ENCODE results near the gene LSG1. TPM values are rescaled to one million over a fixed set of nuclear protein-coding genes. Genes with fewer than 3 reads are reported as not detected.

Gene LSG1
- polyA plus RNA-seq, 1 donor from 2014 or later = 35.5 TPM

- TF ChIP-seq EZH2 (IDR thresholded peaks at IDR 0.05; ENCODE audit: borderline replicate concordance, insufficient read depth, low read length, poor library complexity, severe bottlenecking) (no peak), MXI1 (conservative IDR thresholded peaks at IDR 0.05; ENCODE audit: poor library complexity, severe bottlenecking) (no peak), POLR2AphosphoS5 (IDR thresholded peaks at IDR 0.05) (no peak), REST (IDR thresholded peaks at IDR 0.05; ENCODE audit: borderline replicate concordance) (no peak), EP300 (conservative IDR thresholded peaks at IDR 0.05; ENCODE audit: poor library complexity, severe bottlenecking) (no peak)
- H2AFZ ChIP-seq (ENCODE audit: low read depth, low read length) = no peak overlapping the region
- no peaks in the 10 kb centered on the region for H3K79me2 ChIP-seq (replicated peaks; ENCODE audit: insufficient read depth, low read length)
- no peaks in the 10 kb centered on the region for H3K9me2 ChIP-seq (ENCODE audit: insufficient read depth, low read length)
- no peak overlapping the region for H3K4me2 ChIP-seq (ENCODE audit: low read length)
- no peak overlapping the region for H3K27ac ChIP-seq (ENCODE audit: low read length)
- H3F3A ChIP-seq (ENCODE audit: insufficient read depth, low read length, poor library complexity, severe bottlenecking) = no peaks in the 10 kb centered on the region
- H3K9ac ChIP-seq (ENCODE audit: low read length) = no peak overlapping the region
- no peaks in the 10 kb centered on the region for H3K9me3 ChIP-seq (ENCODE audit: low read length)
- no peaks in the 10 kb centered on the region for H3K36me3 ChIP-seq (ENCODE audit: insufficient read depth, low read length)
- H3K4me3 ChIP-seq (ENCODE audit: low read length) = no peak overlapping the region
- no peaks in the 10 kb centered on the region for H3K27me3 ChIP-seq (ENCODE audit: insufficient read depth, low read depth, low read length)
- H4K20me1 ChIP-seq (ENCODE audit: insufficient read depth) = no peaks in the 10 kb centered on the region
Measured at GRCh38 chr3:194621947-194622346, 50.0 kb downstream of the LSG1 start.

- no peak for TF ChIP-seq EZH2 (IDR thresholded peaks at IDR 0.05; ENCODE audit: borderline replicate concordance, insufficient read depth, low read length, poor library complexity, severe bottlenecking)
- TF ChIP-seq REST (IDR thresholded peaks at IDR 0.05; ENCODE audit: borderline replicate concordance) = no peak
- TF ChIP-seq RAD21 (conservative IDR thresholded peaks at IDR 0.05) = no peak
- no peak for TF ChIP-seq EP300 (conservative IDR thresholded peaks at IDR 0.05; ENCODE audit: poor library complexity, severe bottlenecking)
- TF ChIP-seq TAF1 (IDR thresholded peaks at IDR 0.05; ENCODE audit: low read depth) = no peak
- TF ChIP-seq SMC3 (conservative IDR thresholded peaks at IDR 0.05; ENCODE audit: poor library complexity) = no peak
- TF ChIP-seq POLR2AphosphoS5 (IDR thresholded peaks at IDR 0.05) = no peak
- no peak for TF ChIP-seq MXI1 (conservative IDR thresholded peaks at IDR 0.05; ENCODE audit: poor library complexity, severe bottlenecking)
- no peak for TF ChIP-seq CTCF (IDR thresholded peaks at IDR 0.05; ENCODE audit: poor library complexity, severe bottlenecking)
- H3F3A ChIP-seq (ENCODE audit: insufficient read depth, low read length, poor library complexity, severe bottlenecking) = no peaks in the 10 kb centered on the region
- H3K27me3 ChIP-seq (ENCODE audit: insufficient read depth, low read depth, low read length) = no peaks in the 10 kb centered on the region
- no peak overlapping the region for H2AFZ ChIP-seq (ENCODE audit: low read depth, low read length)
- no peaks in the 10 kb centered on the region for H3K79me2 ChIP-seq (replicated peaks; ENCODE audit: insufficient read depth, low read length)
- no peak overlapping the region for H3K4me2 ChIP-seq (ENCODE audit: low read length)
- no peaks in the 10 kb centered on the region for H3K9me2 ChIP-seq (ENCODE audit: insufficient read depth, low read length)
- no peak overlapping the region for H3K9ac ChIP-seq (ENCODE audit: low read length)
- H3K36me3 ChIP-seq (ENCODE audit: insufficient read depth, low read length) = no peaks in the 10 kb centered on the region
- H3K4me3 ChIP-seq (ENCODE audit: low read length) = no peak overlapping the region
- no peaks in the 10 kb centered on the region for H3K9me3 ChIP-seq (ENCODE audit: low read length)
- no peaks in the 10 kb centered on the region for H4K20me1 ChIP-seq (ENCODE audit: insufficient read depth)
- no peak overlapping the region for H3K27ac ChIP-seq (ENCODE audit: low read length)
Measured at GRCh38 chr3:194620196-194620595, 51.8 kb downstream of the LSG1 start.
